Astrocyte (in vitro differentiated cells and primary cell): ENCODE data around the gene EDIL3. TPM values are rescaled to one million over a fixed set of nuclear protein-coding genes. Genes with fewer than 3 reads are reported as not detected.

Experiments used
- DNase-seq: peaks from one replicate; pipeline ENCODE4 v3.0.0-alpha.2; 2010; ENCODE audit warnings: low read depth
- FAIRE-seq: peaks from 2 replicates; lab custom pipeline; 2011; peaks lifted over from hg19 to GRCh38; lab: Jason Lieb, UNC
- H2AFZ ChIP-seq: 2 replicates; pipeline ENCODE4 v1.6.0; 2012; ENCODE audit warnings: low read depth, low read length, inconsistent platforms
- H3K27ac ChIP-seq: 2 replicates; pipeline ENCODE4 v1.5.1; 2011; ENCODE audit warnings: low read depth, low read length, inconsistent platforms
- H3K27me3 ChIP-seq: 2 replicates; pipeline ENCODE4 v1.6.0; 2011; ENCODE audit warnings: low read length, inconsistent platforms; ENCODE audit not compliant: insufficient read depth
- H3K36me3 ChIP-seq: 2 replicates; pipeline ENCODE4 v1.5.1; 2011; ENCODE audit warnings: low read length, inconsistent platforms; ENCODE audit not compliant: insufficient read depth
- H3K4me1 ChIP-seq: 2 replicates; pipeline ENCODE4 v1.5.1; 2011; ENCODE audit warnings: low read length, inconsistent platforms; ENCODE audit not compliant: insufficient read depth
- H3K4me2 ChIP-seq: 2 replicates; pipeline ENCODE4 v1.6.0; 2012; ENCODE audit warnings: low read length, inconsistent platforms
- H3K4me3 ChIP-seq: 2 replicates; pipeline ENCODE4 v1.5.1; 2011; ENCODE audit warnings: low read depth, mild to moderate bottlenecking, low read length, inconsistent platforms; ENCODE audit not compliant: insufficient read depth
- H3K79me2 ChIP-seq: 2 replicates; pipeline ENCODE4 v1.6.0; 2012; ENCODE audit warnings: mild to moderate bottlenecking, low read length, inconsistent platforms; ENCODE audit not compliant: insufficient read depth
- H3K9ac ChIP-seq: 2 replicates; pipeline ENCODE4 v1.6.0; 2012; ENCODE audit warnings: mild to moderate bottlenecking, low read length, inconsistent platforms
- H3K9me3 ChIP-seq: 2 replicates; pipeline ENCODE4 v1.5.1; 2012; ENCODE audit warnings: low read depth, mild to moderate bottlenecking, low read length, inconsistent platforms; ENCODE audit not compliant: insufficient read depth
- H4K20me1 ChIP-seq: 2 replicates; pipeline ENCODE4 v1.6.0; 2012; ENCODE audit warnings: low read length, inconsistent platforms; ENCODE audit not compliant: insufficient read depth
- H3K27ac Mint-ChIP-seq: one replicate; pipeline ENCODE4 v1.8.0; 2021; ENCODE audit warnings: mild to moderate bottlenecking, mixed read lengths; ENCODE audit not compliant: unreplicated experiment
- H3K27me3 Mint-ChIP-seq: one replicate; pipeline ENCODE4 v1.8.0; 2021; ENCODE audit warnings: low read depth, mixed read lengths; ENCODE audit not compliant: unreplicated experiment
- H3K36me3 Mint-ChIP-seq: one replicate; pipeline ENCODE4 v1.8.0; 2021; ENCODE audit warnings: low read depth, mixed read lengths; ENCODE audit not compliant: unreplicated experiment
- H3K4me1 Mint-ChIP-seq: one replicate; pipeline ENCODE4 v1.8.0; 2021; ENCODE audit warnings: low read depth, mixed read lengths; ENCODE audit not compliant: unreplicated experiment
- H3K4me3 Mint-ChIP-seq: one replicate; pipeline ENCODE4 v1.8.0; 2021; ENCODE audit warnings: mild to moderate bottlenecking, moderate library complexity, mixed read lengths; ENCODE audit not compliant: unreplicated experiment
- H3K9me3 Mint-ChIP-seq: one replicate; pipeline ENCODE4 v1.8.0; 2021; ENCODE audit warnings: mild to moderate bottlenecking, mixed read lengths; ENCODE audit not compliant: unreplicated experiment
- CTCF ChIP-seq: IDR thresholded peaks from 2 replicates; pipeline ENCODE4 v1.5.1; 2011; ENCODE audit warnings: low read depth, mild to moderate bottlenecking, inconsistent platforms, low read length, moderate library complexity; ENCODE audit not compliant: insufficient read depth
- EZH2 ChIP-seq: IDR thresholded peaks from 2 replicates; pipeline ENCODE4 v1.6.1; 2012; ENCODE audit warnings: mild to moderate bottlenecking, low read length, inconsistent platforms; ENCODE audit not compliant: insufficient read depth
- total RNA-seq: library from RNA; stranded (reverse); gene quantifications from 2 replicates; pipeline ENCODE4 v1.2.1, GENCODE V29; 2021

Gene EDIL3
- total RNA-seq, 1 donor from 2014 or later: 226 TPM

- Histone ChIP-seq H3K9me3 (no peaks in the 10 kb centered on the region), H3K27ac (peak overlapping the region; percentile 91), H3K27me3 (no peaks in the 10 kb centered on the region), H2AFZ (no peak overlapping the region), H3K4me2 (peak overlapping the region; percentile 83), H4K20me1 (no peaks in the 10 kb centered on the region), H3K4me1 (peaks cover 15% of the 10 kb centered on the region), H3K79me2 (peaks cover 27% of the 10 kb centered on the region), H3K9ac (peak overlapping the region; percentile 80), H3K4me3 (peak overlapping the region; percentile 42), H3K36me3 (no peaks in the 10 kb centered on the region)
- DNase-seq (peak; percentile 94), FAIRE-seq (peak; percentile 58)
- TF ChIP-seq EZH2: no peak
- no peak for TF ChIP-seq CTCF
- H3K27me3 Mint-ChIP-seq: no peaks in the 10 kb centered on the region
- H3K4me3 Mint-ChIP-seq: peak overlapping the region; percentile 58
- H3K36me3 Mint-ChIP-seq: no peaks in the 10 kb centered on the region
- H3K4me1 Mint-ChIP-seq: peaks cover 19% of the 10 kb centered on the region
- no peaks in the 10 kb centered on the region for H3K9me3 Mint-ChIP-seq
- H3K27ac Mint-ChIP-seq: peak overlapping the region; percentile 100
These were observed 134.6 kb downstream of the EDIL3 start for GRCh38 chr5:84249918-84250630.

- Mint-ChIP-seq H3K27ac (no peak overlapping the region), H3K36me3 (peaks cover 6% of the 10 kb centered on the region), H3K4me1 (peaks cover 19% of the 10 kb centered on the region), H3K4me3 (no peak overlapping the region), H3K9me3 (no peaks in the 10 kb centered on the region), H3K27me3 (no peaks in the 10 kb centered on the region)
- TF ChIP-seq EZH2: no peak
- TF ChIP-seq CTCF: no peak
- no peaks in the 10 kb centered on the region for H4K20me1 ChIP-seq
- peaks cover 16% of the 10 kb centered on the region for H3K79me2 ChIP-seq
- H3K36me3 ChIP-seq: no peaks in the 10 kb centered on the region
- H3K9me3 ChIP-seq: no peaks in the 10 kb centered on the region
- peak; percentile 66 for DNase-seq
- no peak overlapping the region for H3K9ac ChIP-seq
- no peak overlapping the region for H3K4me3 ChIP-seq
- FAIRE-seq: no peak
- H2AFZ ChIP-seq: no peak overlapping the region
- H3K27ac ChIP-seq: no peak overlapping the region
- H3K4me1 ChIP-seq: peaks cover 15% of the 10 kb centered on the region
- peak overlapping the region; percentile 8 for H3K4me2 ChIP-seq
- no peaks in the 10 kb centered on the region for H3K27me3 ChIP-seq
These were observed 136.7 kb downstream of the EDIL3 start for GRCh38 chr5:84248013-84248412.

- FAIRE-seq (peak; percentile 17), DNase-seq (peak; percentile 92)
- peak overlapping the region; percentile 26 for H3K27ac Mint-ChIP-seq
- no peaks in the 10 kb centered on the region for H3K27me3 ChIP-seq
- no peak overlapping the region for H3K27ac ChIP-seq
- no peaks in the 10 kb centered on the region for H3K27me3 Mint-ChIP-seq
- H3K79me2 ChIP-seq: peaks cover 8% of the 10 kb centered on the region
- H2AFZ ChIP-seq: no peak overlapping the region
- H3K4me3 Mint-ChIP-seq: no peak overlapping the region
- H3K36me3 Mint-ChIP-seq: peaks cover 10% of the 10 kb centered on the region
- TF ChIP-seq CTCF (no peak), EZH2 (no peak)
- H3K9me3 Mint-ChIP-seq: no peaks in the 10 kb centered on the region
- H3K36me3 ChIP-seq: no peaks in the 10 kb centered on the region
- peaks cover 7% of the 10 kb centered on the region for H3K4me1 ChIP-seq
- no peaks in the 10 kb centered on the region for H3K9me3 ChIP-seq
- peak overlapping the region; percentile 11 for H3K4me2 ChIP-seq
- no peak overlapping the region for H3K9ac ChIP-seq
- peaks cover 27% of the 10 kb centered on the region for H3K4me1 Mint-ChIP-seq
- no peak overlapping the region for H3K4me3 ChIP-seq
- H4K20me1 ChIP-seq: no peaks in the 10 kb centered on the region
These were observed 142.4 kb downstream of the EDIL3 start for GRCh38 chr5:84242286-84242685.
